Measurements from ENCODE around the gene FUCA2.
A peak's percentile ranks its signal among the peaks of the same experiment; 100 is the strongest.

The FUCA2 gene

DNA sequence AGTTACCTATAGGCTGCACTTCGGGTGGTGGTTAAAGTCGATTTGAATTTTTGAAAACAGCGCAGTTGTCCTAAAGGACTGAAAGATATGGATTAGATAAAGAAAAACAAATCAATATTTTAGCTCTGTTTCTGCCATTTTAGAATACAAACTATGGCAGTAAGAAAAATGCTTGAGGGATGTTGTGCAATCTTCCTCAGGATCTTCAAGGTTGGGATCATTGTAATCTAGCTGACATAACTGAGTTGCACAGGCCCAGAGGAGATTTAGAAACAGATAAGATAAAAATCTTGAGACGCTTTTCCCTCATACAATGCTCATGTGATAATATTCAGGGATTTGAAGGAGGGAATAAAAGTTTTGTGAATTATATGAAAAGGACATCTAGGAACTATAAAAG is 60.0 kb downstream of the FUCA2 start:
- ATAC-seq (ENCODE audit: insufficient read depth, low read depth) (no peak), DNase-seq (no peak)
- H3K9ac ChIP-seq (ENCODE audit: low read depth, low read length) = peak overlapping the region; percentile 75
- no peaks in the 10 kb centered on the region for H4K20me1 ChIP-seq (ENCODE audit: insufficient read depth, low read length)
- H3K9me3 ChIP-seq (ENCODE audit: insufficient read depth, low read length, severe bottlenecking) = no peaks in the 10 kb centered on the region
- H2AFZ ChIP-seq (ENCODE audit: low read depth, low read length) = peak overlapping the region; percentile 93
- H3K27me3 ChIP-seq (ENCODE audit: insufficient read depth, low read length, poor library complexity) = no peaks in the 10 kb centered on the region
- peaks cover 39% of the 10 kb centered on the region for H3K4me1 ChIP-seq (ENCODE audit: insufficient read depth, low read length)
- peak overlapping the region; percentile 86 for H3K4me2 ChIP-seq (ENCODE audit: insufficient read depth, low read length)
- H3K79me2 ChIP-seq (ENCODE audit: insufficient read depth, low read length) = peaks cover 70% of the 10 kb centered on the region
- TF ChIP-seq EZH2 (IDR thresholded peaks at IDR 0.05; ENCODE audit: borderline replicate concordance, low read depth, low read length, severe bottlenecking) = no peak
- TF ChIP-seq, protein P1, sequence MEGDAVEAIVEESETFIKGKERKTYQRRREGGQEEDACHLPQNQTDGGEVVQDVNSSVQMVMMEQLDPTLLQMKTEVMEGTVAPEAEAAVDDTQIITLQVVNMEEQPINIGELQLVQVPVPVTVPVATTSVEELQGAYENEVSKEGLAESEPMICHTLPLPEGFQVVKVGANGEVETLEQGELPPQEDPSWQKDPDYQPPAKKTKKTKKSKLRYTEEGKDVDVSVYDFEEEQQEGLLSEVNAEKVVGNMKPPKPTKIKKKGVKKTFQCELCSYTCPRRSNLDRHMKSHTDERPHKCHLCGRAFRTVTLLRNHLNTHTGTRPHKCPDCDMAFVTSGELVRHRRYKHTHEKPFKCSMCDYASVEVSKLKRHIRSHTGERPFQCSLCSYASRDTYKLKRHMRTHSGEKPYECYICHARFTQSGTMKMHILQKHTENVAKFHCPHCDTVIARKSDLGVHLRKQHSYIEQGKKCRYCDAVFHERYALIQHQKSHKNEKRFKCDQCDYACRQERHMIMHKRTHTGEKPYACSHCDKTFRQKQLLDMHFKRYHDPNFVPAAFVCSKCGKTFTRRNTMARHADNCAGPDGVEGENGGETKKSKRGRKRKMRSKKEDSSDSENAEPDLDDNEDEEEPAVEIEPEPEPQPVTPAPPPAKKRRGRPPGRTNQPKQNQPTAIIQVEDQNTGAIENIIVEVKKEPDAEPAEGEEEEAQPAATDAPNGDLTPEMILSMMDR (IDR thresholded peaks at IDR 0.05; ENCODE audit: borderline replicate concordance, extremely low read depth, low read length, poor library complexity, severe bottlenecking) = no peak
- H3K36me3 ChIP-seq (ENCODE audit: insufficient read depth, low read length) = peaks cover 4% of the 10 kb centered on the region; the same call in 1 of the 2 replicates
- peak overlapping the region; percentile 58 to 86; a peak in 3 of 4 replicates for H3K4me3 ChIP-seq (ENCODE audit: low read depth in 1 of 2, low read length in 2 of 2)
- peak overlapping the region; percentile 79 for H3K27ac ChIP-seq (ENCODE audit: low read length)

DNA sequence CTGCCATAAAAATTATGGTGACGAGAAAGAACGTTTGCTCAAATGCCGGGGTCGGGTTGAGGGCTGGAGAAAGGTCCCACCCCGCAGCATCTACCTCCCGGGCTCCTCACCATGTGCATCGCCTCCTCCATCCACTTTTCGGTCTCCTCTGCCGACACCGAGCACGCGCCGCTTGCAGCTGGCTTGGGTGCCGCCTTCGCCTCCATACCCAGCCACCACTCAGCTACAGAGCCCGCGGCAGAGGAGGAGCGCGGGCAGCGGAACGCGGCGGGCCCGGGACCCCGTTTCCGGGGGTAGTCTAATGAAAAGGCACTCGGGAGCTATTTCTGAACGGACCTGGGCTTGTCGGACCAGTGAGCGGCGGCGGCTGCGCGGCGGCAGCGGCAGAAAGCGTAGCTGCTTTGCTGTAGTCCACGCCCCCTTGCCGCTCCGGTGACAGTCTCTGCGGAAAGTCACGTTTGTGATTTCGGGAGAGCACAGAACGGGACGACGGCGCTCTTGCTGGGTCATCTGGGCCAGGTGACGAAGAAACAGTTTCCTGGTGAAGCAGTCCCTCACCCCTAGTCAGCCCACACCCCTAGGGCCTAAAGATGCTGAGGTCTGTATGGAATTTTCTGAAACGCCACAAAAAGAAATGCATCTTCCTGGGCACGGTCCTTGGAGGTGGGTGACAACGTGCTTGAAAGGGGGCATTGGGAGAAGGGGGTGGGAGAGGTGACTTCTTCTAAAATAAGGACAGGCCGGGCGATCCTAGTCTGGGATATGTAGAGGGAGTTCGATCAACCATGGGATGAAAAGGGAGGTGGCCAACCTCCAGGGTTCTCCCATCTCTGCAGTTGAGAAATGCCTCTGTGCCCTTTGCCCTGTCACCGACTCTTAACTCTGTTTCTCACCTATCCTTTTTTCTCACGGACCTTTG is 60.8 kb downstream of the FUCA2 start, which contains the start of the genes ADAT2 and PEX3:
Gene ADAT2 (minus strand): TSS at position 243 of the 919 bp plus-strand sequence. CDS start 37 bp downstream, at position 206.
Gene PEX3 (plus strand): TSS at position 353 of the 919 bp plus-strand sequence. CDS start 238 bp downstream, at position 591.
- TF ChIP-seq, protein P1 (IDR thresholded peaks at IDR 0.05; ENCODE audit: borderline replicate concordance, extremely low read depth, low read length, poor library complexity, severe bottlenecking) = no peak
- TF ChIP-seq EZH2 (IDR thresholded peaks at IDR 0.05; ENCODE audit: borderline replicate concordance, low read depth, low read length, severe bottlenecking) = no peak
- Histone ChIP-seq H3K9me3 (ENCODE audit: insufficient read depth, low read length, severe bottlenecking) (no peaks in the 10 kb centered on the region), H3K27me3 (ENCODE audit: insufficient read depth, low read length, poor library complexity) (no peaks in the 10 kb centered on the region), H3K4me1 (ENCODE audit: insufficient read depth, low read length) (peaks cover 39% of the 10 kb centered on the region), H3K4me3 (ENCODE audit: low read depth in 1 of 2, low read length in 2 of 2) (peak within 1 kb of the TSS; percentile 58 to 86), H3K9ac (ENCODE audit: low read depth, low read length) (peak within 1 kb of the TSS; percentile 75), H3K4me2 (ENCODE audit: insufficient read depth, low read length) (peak within 1 kb of the TSS; percentile 86), H3K27ac (ENCODE audit: low read length) (peak within 1 kb of the TSS; percentile 86), H3K36me3 (ENCODE audit: insufficient read depth, low read length) (peaks cover 4% of the 10 kb centered on the region; the same call in 1 of the 2 replicates), H3K79me2 (ENCODE audit: insufficient read depth, low read length) (peaks cover 71% of the 10 kb centered on the region), H2AFZ (ENCODE audit: low read depth, low read length) (peak within 1 kb of the TSS; percentile 99), H4K20me1 (ENCODE audit: insufficient read depth, low read length) (no peaks in the 10 kb centered on the region)
- ATAC-seq (ENCODE audit: insufficient read depth, low read depth) (peak; percentile 95), DNase-seq (peak; percentile 94)

DNA sequence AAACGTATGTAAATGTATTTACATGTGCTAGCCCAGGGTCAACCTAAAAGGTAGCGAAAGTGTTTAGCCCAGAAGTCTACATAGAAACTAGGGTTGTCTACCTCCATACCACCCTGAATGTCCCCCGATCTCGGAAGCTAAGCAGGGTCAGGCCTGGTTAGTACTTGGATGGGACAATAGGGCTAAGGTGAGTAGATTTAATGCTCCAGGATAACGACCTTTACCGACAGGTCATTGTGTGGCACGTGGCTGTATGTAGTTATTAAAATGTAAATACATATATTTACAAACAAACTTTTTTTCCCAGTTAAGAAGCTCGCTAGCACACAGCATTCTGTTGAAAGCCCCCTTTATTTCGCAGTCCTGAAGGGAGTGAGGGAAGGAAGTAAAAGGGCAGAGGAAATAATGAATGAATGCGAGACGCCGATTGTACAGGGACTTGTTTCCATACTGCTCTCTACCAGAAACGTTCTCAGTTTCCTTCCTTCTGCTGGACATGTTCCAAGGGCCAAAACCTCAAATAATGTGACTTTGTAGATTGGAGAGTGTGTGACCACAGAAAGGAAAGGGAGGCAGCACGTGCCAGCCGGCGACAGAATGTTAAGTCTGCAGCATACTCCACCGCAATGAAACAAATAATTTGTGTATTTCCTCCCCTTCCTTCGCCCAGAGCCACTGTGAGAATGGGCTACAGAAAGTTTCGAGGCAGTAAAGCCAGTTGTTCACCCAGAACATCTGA is 61.6 kb downstream of the FUCA2 start:
- no peaks in the 10 kb centered on the region for H3K27me3 ChIP-seq (ENCODE audit: insufficient read depth, low read length, poor library complexity)
- H4K20me1 ChIP-seq (ENCODE audit: insufficient read depth, low read length) = no peaks in the 10 kb centered on the region
- H3K4me3 ChIP-seq (ENCODE audit: low read depth in 1 of 2, low read length in 2 of 2) = peak overlapping the region; percentile 58 to 86
- TF ChIP-seq, protein P1 (IDR thresholded peaks at IDR 0.05; ENCODE audit: borderline replicate concordance, extremely low read depth, low read length, poor library complexity, severe bottlenecking) = no peak
- TF ChIP-seq EZH2 (IDR thresholded peaks at IDR 0.05; ENCODE audit: borderline replicate concordance, low read depth, low read length, severe bottlenecking) = no peak
- H2AFZ ChIP-seq (ENCODE audit: low read depth, low read length) = peak overlapping the region; percentile 99
- peaks cover 75% of the 10 kb centered on the region for H3K79me2 ChIP-seq (ENCODE audit: insufficient read depth, low read length)
- peaks cover 4% of the 10 kb centered on the region; the same call in 1 of the 2 replicates for H3K36me3 ChIP-seq (ENCODE audit: insufficient read depth, low read length)
- peak; percentile 43 for DNase-seq
- H3K27ac ChIP-seq (ENCODE audit: low read length) = peak overlapping the region; percentile 86
- no peaks in the 10 kb centered on the region for H3K9me3 ChIP-seq (ENCODE audit: insufficient read depth, low read length, severe bottlenecking)
- H3K4me2 ChIP-seq (ENCODE audit: insufficient read depth, low read length) = peak overlapping the region; percentile 86
- peak overlapping the region; percentile 75 for H3K9ac ChIP-seq (ENCODE audit: low read depth, low read length)
- ATAC-seq (ENCODE audit: insufficient read depth, low read depth) = peak; percentile 13; the same call in 1 of the 3 replicates
- H3K4me1 ChIP-seq (ENCODE audit: insufficient read depth, low read length) = peaks cover 39% of the 10 kb centered on the region
